Prostate gland (tissue), 2 donors: ENCODE data around the gene NKX2-8. TPM values are rescaled to one million over a fixed set of nuclear protein-coding genes. Genes with fewer than 3 reads are reported as not detected.

ENCODE experiments used
- DNase-seq: peaks from one replicate; pipeline ENCODE4 v3.0.0-alpha.2; 2019; ENCODE audit warnings: low spot score
- H3K27ac ChIP-seq, 2 donors: fragments of 200-600 bp; sonication (generic); 2 replicates each; pipeline ENCODE4 v1.5.1; 2017 to 2019
- H3K27me3 ChIP-seq: fragments of 200-600 bp; sonication (generic); replicated peaks from 2 replicates; pipeline ENCODE4 v1.5.1; 2019; ENCODE audit not compliant: insufficient read depth
- H3K36me3 ChIP-seq, 2 donors: fragments of 200-600 bp; sonication (generic); 1 replicate in 1 of 2; 2 replicates in 1 of 2; pipeline versions ENCODE4 v1.5.1 to v1.8.1; 2017 to 2019
- H3K4me1 ChIP-seq: fragments of 200-600 bp; sonication (generic); replicated peaks from 2 replicates; pipeline ENCODE4 v1.5.1; 2019
- H3K4me3 ChIP-seq, 2 donors: fragments of 200-600 bp; sonication (generic); 2 replicates each; pipeline ENCODE4 v1.5.1; 2017 to 2019
- H3K9me3 ChIP-seq: fragments of 200-600 bp; sonication (generic); 2 replicates; pipeline ENCODE4 v1.5.1; 2017
- POLR2A ChIP-seq: fragments of 450-650 bp; IDR thresholded peaks from one replicate; pipeline ENCODE4 v1.6.1; 2016; ENCODE audit warnings: antibody characterized with exemption, mild to moderate bottlenecking
- POLR2AphosphoS5 ChIP-seq: sonication (generic); formaldehyde crosslinking; IDR thresholded peaks from one replicate; pipeline ENCODE4 v1.6.1; 2017; ENCODE audit warnings: antibody characterized with exemption
- WGBS: methylation state at CpG from one replicate; pipeline ENCODE4 v1.1.5; 2018; 5-methylcytosine and 5-hydroxymethylcytosine counted together
- intact Hi-C: fragments of 100-400 bp; cut with DNase I; formaldehyde crosslinking; loops from one replicate; pipeline ENCODE4 v1.14.2; 2022
- total RNA-seq, 2 donors: library from RNA; depleted of rRNA; stranded (reverse); fragments of >200 nt; gene quantifications; one replicate each; pipeline ENCODE4 v1.1.0, GENCODE V29; 2016
- TF ChIP-seq, protein P1 (sequence below), 4 experiments: fragments of 200-600 bp in 2 of 4; fragments of 450-650 bp in 2 of 4; sonication (generic) in 2 of 4; IDR thresholded peaks; 1 replicate in 3 of 4; 2 replicates in 1 of 4; pipeline ENCODE4 v1.5.1; 2016 to 2019; ENCODE audit warnings: antibody characterized with exemption in 4 of 4, mild to moderate bottlenecking in 2 of 4, moderate library complexity in 2 of 4

The NKX2-8 gene
- 10 to 100 TPM in 1 of 2 donors, under 1 TPM in 1; 0.36 to 35.6 TPM for total RNA-seq

DNA sequence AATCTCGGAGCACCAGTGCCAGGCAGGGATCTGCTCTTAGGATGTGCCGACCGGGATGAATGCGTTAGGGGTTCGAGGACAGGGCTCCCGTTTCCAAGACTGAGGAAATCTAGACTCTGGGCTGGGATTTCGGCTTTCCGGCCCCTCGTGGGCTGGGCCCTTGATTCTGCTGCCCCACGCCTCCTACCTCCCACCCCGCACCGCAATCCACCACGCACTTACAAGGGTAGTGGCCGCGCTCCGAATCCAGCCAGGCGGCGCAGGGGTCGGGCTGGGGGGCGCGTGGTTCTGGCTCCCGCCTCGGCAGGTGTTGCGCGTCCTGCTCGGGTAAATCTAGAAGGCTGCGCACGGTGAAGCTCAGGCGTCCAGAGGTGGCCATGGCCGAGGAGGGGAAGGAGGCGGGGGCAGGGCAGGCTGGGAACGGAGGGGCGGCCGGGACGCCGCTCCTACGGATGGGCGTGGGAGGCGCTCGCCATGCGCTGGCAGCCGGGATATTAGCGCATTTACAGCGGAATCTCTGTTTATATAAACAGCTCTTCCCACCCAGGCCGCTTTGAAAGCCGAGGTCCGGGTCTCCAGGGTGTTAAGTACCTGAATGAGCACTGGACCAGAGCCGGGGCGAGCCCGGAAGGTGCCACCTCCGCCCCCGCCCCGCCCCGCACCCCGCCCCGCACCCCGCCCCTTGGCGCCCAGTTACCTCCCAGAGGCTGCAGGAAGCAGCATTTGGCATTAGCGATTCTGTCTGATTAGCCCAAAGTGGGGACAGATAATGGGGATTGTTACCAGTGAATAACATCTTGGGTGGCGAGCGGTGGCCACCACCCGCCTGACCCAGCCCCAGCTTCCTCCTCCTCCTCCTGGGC lies at the start of gene NKX2-8:
NKX2-8 (minus strand) TSS at position 604 of the 863 bp plus-strand sequence; CDS start at position 379, 225 bp downstream.
- TF ChIP-seq POLR2AphosphoS5, result no peak
- TF ChIP-seq POLR2A, result no peak
- TF ChIP-seq, protein P1, sequence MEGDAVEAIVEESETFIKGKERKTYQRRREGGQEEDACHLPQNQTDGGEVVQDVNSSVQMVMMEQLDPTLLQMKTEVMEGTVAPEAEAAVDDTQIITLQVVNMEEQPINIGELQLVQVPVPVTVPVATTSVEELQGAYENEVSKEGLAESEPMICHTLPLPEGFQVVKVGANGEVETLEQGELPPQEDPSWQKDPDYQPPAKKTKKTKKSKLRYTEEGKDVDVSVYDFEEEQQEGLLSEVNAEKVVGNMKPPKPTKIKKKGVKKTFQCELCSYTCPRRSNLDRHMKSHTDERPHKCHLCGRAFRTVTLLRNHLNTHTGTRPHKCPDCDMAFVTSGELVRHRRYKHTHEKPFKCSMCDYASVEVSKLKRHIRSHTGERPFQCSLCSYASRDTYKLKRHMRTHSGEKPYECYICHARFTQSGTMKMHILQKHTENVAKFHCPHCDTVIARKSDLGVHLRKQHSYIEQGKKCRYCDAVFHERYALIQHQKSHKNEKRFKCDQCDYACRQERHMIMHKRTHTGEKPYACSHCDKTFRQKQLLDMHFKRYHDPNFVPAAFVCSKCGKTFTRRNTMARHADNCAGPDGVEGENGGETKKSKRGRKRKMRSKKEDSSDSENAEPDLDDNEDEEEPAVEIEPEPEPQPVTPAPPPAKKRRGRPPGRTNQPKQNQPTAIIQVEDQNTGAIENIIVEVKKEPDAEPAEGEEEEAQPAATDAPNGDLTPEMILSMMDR (IDR thresholded peaks at IDR 0.05), result no peak
- DNase-seq, result no peak
- Histone ChIP-seq H3K9me3 (no peaks in the 10 kb centered on the region), H3K36me3 (no peaks in the 10 kb centered on the region), H3K4me1 (no peaks in the 10 kb centered on the region), H3K27me3 (peaks cover 17% of the 10 kb centered on the region), H3K4me3 (peak within 1 kb of the TSS; percentile 33 to 40), H3K27ac (no peak within 1 kb of the TSS)
- intact Hi-C loops, result no loop called here
- 2% methylated on average over 58 of the region's 62 CpGs for WGBS

DNA sequence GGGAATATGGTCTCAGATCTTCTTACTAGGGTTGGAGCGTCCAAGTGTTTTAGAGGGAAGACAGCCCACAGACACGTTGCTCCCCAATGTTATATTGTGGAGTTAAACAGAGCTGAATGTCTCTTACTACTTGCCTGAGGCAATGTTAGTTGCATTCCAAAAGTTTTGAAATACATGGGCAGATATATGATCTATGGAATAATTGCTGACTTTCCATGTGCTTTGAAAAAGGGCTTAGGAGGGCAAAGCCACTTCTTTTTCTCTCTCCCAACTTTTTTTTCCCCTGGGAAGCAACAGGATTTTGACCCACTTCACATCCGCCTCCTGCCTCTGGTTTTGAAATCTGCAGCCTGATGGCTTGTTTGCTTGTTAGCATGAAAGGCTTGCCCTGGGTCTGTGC lies 45.6 kb upstream of the NKX2-8 start:
- Histone ChIP-seq H3K36me3 (no peaks in the 10 kb centered on the region), H3K4me1 (no peaks in the 10 kb centered on the region), H3K4me3 (no peak overlapping the region), H3K27me3 (no peaks in the 10 kb centered on the region), H3K27ac (no peak overlapping the region), H3K9me3 (no peaks in the 10 kb centered on the region)
- 67% methylated on average over 3 of the region's 3 CpGs for WGBS
- intact Hi-C loops, result no loop called here
- TF ChIP-seq POLR2AphosphoS5, result no peak
- no peak for TF ChIP-seq POLR2A
- TF ChIP-seq, protein P1 (IDR thresholded peaks at IDR 0.05), result no peak
- no peak for DNase-seq

DNA sequence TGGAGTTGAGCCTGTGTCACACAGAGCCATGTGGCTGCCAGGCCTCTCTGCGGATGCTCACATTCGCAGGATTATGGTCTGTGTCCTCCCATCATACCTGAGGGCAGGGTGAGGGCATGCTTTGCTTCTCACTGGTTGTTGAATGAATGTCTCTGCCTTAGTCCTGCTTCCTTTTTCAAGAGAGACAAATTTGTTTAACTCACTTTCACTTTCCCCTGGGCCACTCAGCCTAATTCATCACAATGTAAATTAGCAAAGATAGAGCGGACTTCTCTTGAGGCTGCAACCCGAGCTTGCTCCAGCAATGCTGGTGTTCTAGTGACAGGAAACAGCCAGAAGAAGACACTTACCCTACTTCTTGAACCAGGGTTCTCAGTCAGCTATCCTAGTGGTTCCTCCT lies 43.7 kb upstream of the NKX2-8 start:
- Histone ChIP-seq H3K9me3 (no peaks in the 10 kb centered on the region), H3K27me3 (no peaks in the 10 kb centered on the region), H3K36me3 (no peaks in the 10 kb centered on the region), H3K27ac (no peak overlapping the region), H3K4me3 (no peak overlapping the region), H3K4me1 (no peaks in the 10 kb centered on the region)
- TF ChIP-seq POLR2AphosphoS5 (no peak), POLR2A (no peak)
- TF ChIP-seq, protein P1 (IDR thresholded peaks at IDR 0.05), result no peak
- intact Hi-C loops, result no loop called here
- no peak for DNase-seq
- 86% methylated on average over 4 of the region's 4 CpGs for WGBS

DNA sequence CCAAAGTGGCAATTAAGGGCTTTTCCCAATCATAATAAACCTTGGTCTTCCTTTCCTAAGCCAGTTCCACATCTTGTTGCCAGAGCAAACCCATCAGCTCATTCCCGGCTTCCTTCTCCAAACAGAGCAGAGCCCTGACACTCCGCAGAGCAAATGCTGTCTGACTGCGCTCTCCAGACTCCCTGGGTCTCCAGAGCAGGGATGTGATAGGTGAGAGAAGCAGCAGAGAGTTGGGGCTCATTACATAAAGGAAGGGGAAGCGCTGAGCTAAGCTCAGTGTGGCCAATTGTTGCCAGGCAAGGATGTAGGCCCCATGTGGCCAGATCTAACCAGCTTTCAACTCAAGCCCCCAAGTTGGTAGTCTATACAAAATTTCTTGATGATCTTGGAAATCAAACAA lies 43.0 kb upstream of the NKX2-8 start:
- Histone ChIP-seq H3K27ac (no peak overlapping the region), H3K36me3 (no peaks in the 10 kb centered on the region), H3K4me1 (no peaks in the 10 kb centered on the region), H3K4me3 (no peak overlapping the region), H3K9me3 (no peaks in the 10 kb centered on the region), H3K27me3 (no peaks in the 10 kb centered on the region)
- TF ChIP-seq POLR2A, result no peak
- TF ChIP-seq POLR2AphosphoS5, result no peak
- TF ChIP-seq, protein P1 (IDR thresholded peaks at IDR 0.05), result no peak
- WGBS, result 89% methylated on average over 4 of the region's 4 CpGs
- no peak for DNase-seq
- intact Hi-C loops, result no loop called here

DNA sequence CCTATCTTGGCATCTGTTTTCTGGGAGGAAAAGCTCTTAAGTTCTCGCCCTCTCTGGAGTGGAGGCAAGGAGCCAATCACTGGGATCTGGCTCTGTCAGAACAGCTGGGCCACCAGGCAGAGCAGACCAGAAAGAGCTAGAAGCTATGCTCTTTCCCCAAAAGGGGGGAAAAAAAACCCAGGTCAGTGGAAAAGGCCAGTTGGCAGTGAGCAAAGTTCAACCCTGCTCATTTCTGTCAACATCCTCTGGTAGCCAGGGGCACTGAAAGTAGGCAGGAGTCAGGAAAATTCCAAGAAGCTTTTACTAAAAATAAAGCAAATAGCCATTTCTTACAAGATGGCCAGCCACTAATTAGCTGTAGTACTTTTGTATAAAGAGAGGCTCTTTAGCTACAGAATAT lies 42.6 kb upstream of the NKX2-8 start:
- 95% methylated on average over 1 of the region's 1 CpG for WGBS
- Histone ChIP-seq H3K9me3 (no peaks in the 10 kb centered on the region), H3K4me3 (no peak overlapping the region), H3K27me3 (no peaks in the 10 kb centered on the region), H3K36me3 (no peaks in the 10 kb centered on the region), H3K27ac (no peak overlapping the region), H3K4me1 (no peaks in the 10 kb centered on the region)
- TF ChIP-seq, protein P1 (IDR thresholded peaks at IDR 0.05), result no peak
- intact Hi-C loops, result no loop called here
- DNase-seq, result no peak
